ENCODE data around the gene TBC1D22B. TPM values are rescaled to one million over a fixed set of nuclear protein-coding genes. Genes with fewer than 3 reads are reported as not detected.
A peak's percentile ranks its signal among the peaks of the same experiment; 100 is the strongest.

The TBC1D22B gene
- total and polyA plus RNA-seq, 2 of the 13 experiments (the other 11 are each of a cell fraction or from before 2014, with no cell fraction given) = 9.7 to 12.9 TPM

GRCh38 chr6:37210313-37210968 lies 47.1 kb upstream of the TBC1D22B start (continued):
- peak; percentile 30; the same call in 1 of the 2 replicates for TF ChIP-seq TFE3 (CRISPR knock-in tag; IDR thresholded peaks at IDR 0.05)
- no peak for TF ChIP-seq REST (IDR thresholded peaks at IDR 0.05; ENCODE audit: borderline replicate concordance in 1 of 2, low read depth in 1 of 2, low read length in 2 of 2)
- no peak for TF ChIP-seq THAP9 (CRISPR knock-in tag; IDR thresholded peaks at IDR 0.05; ENCODE audit: borderline replicate concordance)
- TF ChIP-seq ZNF333 (CRISPR knock-in tag; IDR thresholded peaks at IDR 0.05; ENCODE audit: borderline replicate concordance) = no peak
- TF ChIP-seq TRAFD1 (CRISPR knock-in tag; IDR thresholded peaks at IDR 0.05; ENCODE audit: borderline replicate concordance) = peak; percentile 40; the same call in 1 of the 2 replicates
- peak; percentile 39 for TF ChIP-seq FOSL2 (CRISPR knock-in tag; IDR thresholded peaks at IDR 0.05)
- TF ChIP-seq BORCS8-MEF2B (CRISPR knock-in tag; IDR thresholded peaks at IDR 0.05) = no peak
- no peak for TF ChIP-seq NFIC (IDR thresholded peaks at IDR 0.05; ENCODE audit: low read length)
- peak in 1 of 2 experiments; percentile 63; a peak in 2 of 4 replicates for TF ChIP-seq HMGXB4 (CRISPR knock-in tag; IDR thresholded peaks at IDR 0.05; ENCODE audit: borderline replicate concordance in 1 of 2, low read depth in 1 of 2)
- no peak for TF ChIP-seq MXD3 (CRISPR knock-in tag; IDR thresholded peaks at IDR 0.05)
- 0 out of 2 replicates have a peak, but pooled peaks have one; percentile 64 for TF ChIP-seq ZNF619 (CRISPR knock-in tag; IDR thresholded peaks at IDR 0.05)
- peak; percentile 87; the same call in 1 of the 2 replicates for TF ChIP-seq ZNF567 (CRISPR knock-in tag; IDR thresholded peaks at IDR 0.05; ENCODE audit: borderline replicate concordance)
- no peak for TF ChIP-seq ZMAT3 (CRISPR knock-in tag; conservative IDR thresholded peaks at IDR 0.05)
- no peak for TF ChIP-seq ZFP62 (CRISPR knock-in tag; IDR thresholded peaks at IDR 0.05)
- TF ChIP-seq GATAD2A (CRISPR knock-in tag; IDR thresholded peaks at IDR 0.05) = peak; percentile 46; the same call in 1 of the 2 replicates

All from HepG2 (cell line).